ENCODE measurements around the gene MYB. TPM values are rescaled to one million over a fixed set of nuclear protein-coding genes. Genes with fewer than 3 reads are reported as not detected.

Gene MYB
- total and polyA plus RNA-seq, 12 donors: 0.14 to 11.8 (median 0.74) TPM

DNA sequence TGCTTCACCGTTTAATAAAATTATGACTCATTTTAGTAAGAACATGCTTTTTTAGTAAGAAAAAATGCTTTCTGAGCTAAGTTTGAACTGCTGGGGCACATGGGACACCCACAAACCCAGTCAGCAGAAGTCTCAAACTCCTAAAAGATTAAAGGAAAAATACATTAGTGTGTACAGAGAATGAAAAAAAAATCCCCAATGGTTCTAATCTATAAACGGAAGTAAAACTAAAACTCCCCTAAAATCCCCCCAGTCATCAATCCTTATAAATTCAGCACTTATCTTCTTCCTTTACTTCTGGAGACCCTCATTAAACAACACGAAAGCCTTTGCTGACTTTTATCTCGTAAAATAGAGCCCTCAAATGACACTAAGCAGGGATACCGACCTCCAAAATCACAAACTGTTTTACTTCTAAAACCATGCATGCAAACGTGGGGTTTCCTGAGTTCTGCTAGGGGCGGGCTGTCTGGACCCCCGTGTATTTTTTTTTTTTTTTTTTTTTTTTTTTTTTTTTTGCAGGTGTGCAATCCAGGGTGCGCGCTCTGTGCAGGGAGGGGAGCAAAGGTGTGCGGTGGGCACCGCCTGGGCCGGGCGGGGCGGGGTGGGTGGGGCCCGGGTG lies 1.1 kb upstream of the MYB start:
- H3K27ac ChIP-seq: no peak overlapping the region
- H3K4me1 ChIP-seq (replicated peaks in 1 of 2): peaks cover 22 to 28% of the 10 kb centered on the region in 2 donors
- no peaks in the 10 kb centered on the region for H3K36me3 ChIP-seq (replicated peaks in 1 of 2)
- intact Hi-C loops (cut with DNase I): no loop called here
- H3K4me3 ChIP-seq: peak overlapping the region in 2 of 4 donors; percentile 17 to 75
- no peaks in the 10 kb centered on the region for H3K27me3 ChIP-seq
- H3K9me3 ChIP-seq (replicated peaks in 1 of 3): no peaks in the 10 kb centered on the region
- 10 to 24% (median 10%) methylated on average over 8 to 16 of the region's 16 CpGs for WGBS, 4 donors
- TF ChIP-seq CTCF (IDR thresholded peaks at IDR 0.05): no peak
- no peak for TF ChIP-seq POLR2A (IDR thresholded peaks at IDR 0.05)
- DNase-seq: no peak

- Histone ChIP-seq H3K4me1 (replicated peaks in 1 of 2) (peaks cover 22 to 28% of the 10 kb centered on the region in 2 donors), H3K27me3 (peaks cover 5% of the 10 kb centered on the region), H3K27ac (no peak overlapping the region), H3K9me3 (replicated peaks in 1 of 3) (no peaks in the 10 kb centered on the region), H3K4me3 (peak overlapping the region in 2 of 4 donors; percentile 38 to 75), H3K36me3 (replicated peaks in 1 of 2) (no peaks in the 10 kb centered on the region)
- intact Hi-C loops (cut with DNase I): no loop called here
- WGBS, 4 donors: 0 to 3% (median 1%) methylated on average over 21 to 62 of the region's 62 CpGs
- no peak for DNase-seq
- TF ChIP-seq POLR2A (IDR thresholded peaks at IDR 0.05): no peak
- TF ChIP-seq CTCF (IDR thresholded peaks at IDR 0.05): peak in 1 of 6 experiments; percentile 3
Measured at GRCh38 chr6:135181333-135182070, 394 bp downstream of the MYB start.

DNA sequence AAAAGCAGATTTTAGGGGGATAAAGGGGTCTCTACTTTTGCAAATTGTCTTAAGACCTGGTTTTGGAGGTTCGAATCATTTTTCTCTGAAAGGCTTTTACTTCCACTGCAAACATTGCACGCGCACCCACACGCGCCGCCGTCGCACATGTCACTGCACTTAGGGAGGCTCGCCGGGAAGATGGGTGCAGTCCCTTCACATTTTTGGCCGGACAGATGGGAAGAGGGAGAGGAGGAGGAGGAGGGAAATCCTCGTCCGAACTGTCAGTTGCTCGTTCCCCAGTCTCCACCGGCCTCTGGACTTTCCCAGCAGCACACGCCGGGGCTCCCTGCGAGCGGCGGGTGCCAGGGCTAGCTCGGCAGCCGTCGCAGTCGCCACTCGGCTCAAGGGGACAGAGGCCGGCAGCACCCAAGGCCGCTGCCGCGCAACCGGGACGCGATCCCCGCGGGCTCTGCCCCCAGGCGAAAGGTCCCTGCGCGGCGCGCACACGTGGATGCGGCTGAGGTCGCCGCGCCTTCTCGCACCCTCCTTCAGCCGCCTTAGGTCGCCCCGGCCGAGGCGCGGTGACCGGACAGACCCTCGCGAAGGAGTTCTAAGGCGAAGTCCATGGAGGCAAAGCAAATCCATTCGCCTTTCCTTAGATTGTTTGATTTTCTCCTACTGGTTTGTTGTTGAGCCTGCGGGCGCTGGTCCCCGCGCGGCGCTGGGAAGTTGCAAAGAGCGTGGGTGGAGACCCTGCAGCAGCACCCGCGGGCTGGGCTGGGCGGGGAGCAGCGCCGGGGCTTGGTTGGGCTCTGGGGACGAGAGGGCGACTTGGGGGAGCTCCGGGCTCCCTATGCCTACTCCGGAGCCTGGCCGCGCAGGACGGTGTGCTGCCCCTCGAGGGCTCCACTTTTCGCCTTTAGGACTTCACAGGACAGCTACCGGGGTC lies 1.2 kb downstream of the MYB start:
- Histone ChIP-seq H3K4me3 (peak overlapping the region in 2 of 4 donors; percentile 38 to 75), H3K36me3 (replicated peaks in 1 of 2) (no peaks in the 10 kb centered on the region), H3K27me3 (peaks cover 5% of the 10 kb centered on the region), H3K9me3 (replicated peaks in 1 of 3) (no peaks in the 10 kb centered on the region), H3K27ac (no peak overlapping the region), H3K4me1 (replicated peaks in 1 of 2) (peaks cover 22 to 28% of the 10 kb centered on the region in 2 donors)
- no peak for TF ChIP-seq CTCF (IDR thresholded peaks at IDR 0.05)
- no peak for TF ChIP-seq POLR2A (IDR thresholded peaks at IDR 0.05)
- WGBS, 4 donors: 0 to 2% (median 0%) methylated on average over 20 to 78 of the region's 78 CpGs
- DNase-seq: peak in 3 of 7 donors; percentile 15 to 20 (median 18)
- intact Hi-C loops (cut with DNase I): no loop called here
